GM10847 (cell line): ENCODE data around the gene ERCC6L2.

Experiments used
- POLR2A ChIP-seq: IDR thresholded peaks from 2 replicates; pipeline ENCODE4 v1.6.1; 2011; ENCODE audit not compliant: insufficient read length; ENCODE audit errors: extremely low read depth

Gene ERCC6L2

GRCh38 chr9:95880021-95880690 lies 4.7 kb downstream of the ERCC6L2 start:
- TF ChIP-seq POLR2A: no peak

GRCh38 chr9:95887926-95888497 lies 12.5 kb downstream of the ERCC6L2 start:
- TF ChIP-seq POLR2A: no peak

GRCh38 chr9:95890594-95890993 lies 15.1 kb downstream of the ERCC6L2 start:
- TF ChIP-seq POLR2A: no peak

- TF ChIP-seq POLR2A: no peak
Observed at GRCh38 chr9:95891067-95891671, 15.7 kb downstream of the ERCC6L2 start.

GRCh38 chr9:95892690-95893089 lies 17.2 kb downstream of the ERCC6L2 start:
- no peak for TF ChIP-seq POLR2A

GRCh38 chr9:95896580-95896979 lies 21.1 kb downstream of the ERCC6L2 start:
- TF ChIP-seq POLR2A: no peak

- no peak for TF ChIP-seq POLR2A
Observed at GRCh38 chr9:95901506-95901905, 26.0 kb downstream of the ERCC6L2 start.

- TF ChIP-seq POLR2A: no peak
Observed at GRCh38 chr9:95903398-95903797, 27.9 kb downstream of the ERCC6L2 start.

- TF ChIP-seq POLR2A: no peak
Observed at GRCh38 chr9:95907794-95908193, 32.3 kb downstream of the ERCC6L2 start.

- TF ChIP-seq POLR2A: no peak
Observed at GRCh38 chr9:95910023-95910707, 34.7 kb downstream of the ERCC6L2 start.

GRCh38 chr9:95910770-95911340 lies 35.4 kb downstream of the ERCC6L2 start:
- TF ChIP-seq POLR2A: no peak

GRCh38 chr9:95912773-95913172 lies 37.3 kb downstream of the ERCC6L2 start:
- no peak for TF ChIP-seq POLR2A

GRCh38 chr9:95920017-95920416 lies 44.5 kb downstream of the ERCC6L2 start:
- TF ChIP-seq POLR2A: no peak

- TF ChIP-seq POLR2A: no peak
Observed at GRCh38 chr9:95923794-95924193, 48.3 kb downstream of the ERCC6L2 start.

GRCh38 chr9:95924987-95925386 lies 49.5 kb downstream of the ERCC6L2 start:
- no peak for TF ChIP-seq POLR2A
